ENCODE data around the gene DOCK4.

The DOCK4 gene

DNA sequence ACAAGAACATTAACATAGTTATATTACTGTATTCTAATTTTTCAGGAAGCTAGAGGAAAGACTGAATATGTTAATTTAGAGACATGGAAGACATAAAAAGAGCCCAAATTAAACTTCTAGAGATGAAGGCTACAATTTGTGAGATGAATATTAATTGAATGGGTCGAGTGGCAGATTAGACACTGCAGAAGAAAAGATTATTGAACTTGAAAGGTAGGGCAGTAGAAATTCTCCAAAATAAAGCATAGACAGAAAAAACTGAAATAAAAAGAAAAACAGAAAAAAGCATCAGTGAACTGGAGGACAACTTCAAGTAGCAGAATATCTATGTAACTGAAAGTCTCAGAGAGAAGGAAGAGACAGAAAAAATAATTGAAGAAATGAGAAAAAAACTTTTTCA lies 369.6 kb downstream of the DOCK4 start:
- H3K36me3 ChIP-seq = no peaks in the 10 kb centered on the region
- TF ChIP-seq, protein P1, sequence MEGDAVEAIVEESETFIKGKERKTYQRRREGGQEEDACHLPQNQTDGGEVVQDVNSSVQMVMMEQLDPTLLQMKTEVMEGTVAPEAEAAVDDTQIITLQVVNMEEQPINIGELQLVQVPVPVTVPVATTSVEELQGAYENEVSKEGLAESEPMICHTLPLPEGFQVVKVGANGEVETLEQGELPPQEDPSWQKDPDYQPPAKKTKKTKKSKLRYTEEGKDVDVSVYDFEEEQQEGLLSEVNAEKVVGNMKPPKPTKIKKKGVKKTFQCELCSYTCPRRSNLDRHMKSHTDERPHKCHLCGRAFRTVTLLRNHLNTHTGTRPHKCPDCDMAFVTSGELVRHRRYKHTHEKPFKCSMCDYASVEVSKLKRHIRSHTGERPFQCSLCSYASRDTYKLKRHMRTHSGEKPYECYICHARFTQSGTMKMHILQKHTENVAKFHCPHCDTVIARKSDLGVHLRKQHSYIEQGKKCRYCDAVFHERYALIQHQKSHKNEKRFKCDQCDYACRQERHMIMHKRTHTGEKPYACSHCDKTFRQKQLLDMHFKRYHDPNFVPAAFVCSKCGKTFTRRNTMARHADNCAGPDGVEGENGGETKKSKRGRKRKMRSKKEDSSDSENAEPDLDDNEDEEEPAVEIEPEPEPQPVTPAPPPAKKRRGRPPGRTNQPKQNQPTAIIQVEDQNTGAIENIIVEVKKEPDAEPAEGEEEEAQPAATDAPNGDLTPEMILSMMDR (IDR thresholded peaks at IDR 0.05; ENCODE audit: low read depth, low read length) = no peak
- DNase-seq = no peak
- H3K27me3 ChIP-seq = no peaks in the 10 kb centered on the region
- peaks cover 9% of the 10 kb centered on the region; the same call in 1 of the 2 replicates for H3K4me1 ChIP-seq
- no peak overlapping the region for H3K4me3 ChIP-seq (ENCODE audit: low read depth, low read length)
- no peaks in the 10 kb centered on the region for H3K9me3 ChIP-seq

DNA sequence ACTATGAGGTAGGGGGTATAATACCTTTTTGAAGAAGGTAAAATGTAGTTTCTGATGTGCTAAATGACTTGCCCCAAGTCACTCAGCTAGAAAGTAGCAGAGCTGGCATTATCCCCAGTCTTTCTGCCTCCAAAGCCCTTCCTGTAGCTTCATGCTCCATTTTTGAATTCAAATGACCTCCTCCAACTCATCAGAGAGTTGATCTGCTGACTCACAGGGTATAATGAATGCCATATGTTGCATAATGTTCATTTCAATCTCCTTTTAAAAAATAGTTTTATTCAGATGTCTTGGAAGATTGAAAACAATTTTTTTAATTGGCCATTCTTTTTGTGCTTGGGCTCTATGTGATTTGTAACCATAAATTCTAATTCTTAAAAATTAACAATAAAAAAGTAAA lies 371.1 kb downstream of the DOCK4 start:
- H3K9me3 ChIP-seq = no peaks in the 10 kb centered on the region
- peaks cover 9% of the 10 kb centered on the region; the same call in 1 of the 2 replicates for H3K4me1 ChIP-seq
- H3K36me3 ChIP-seq = no peaks in the 10 kb centered on the region
- no peaks in the 10 kb centered on the region for H3K27me3 ChIP-seq
- TF ChIP-seq, protein P1 (IDR thresholded peaks at IDR 0.05; ENCODE audit: low read depth, low read length) = no peak
- DNase-seq = peak; percentile 30
- H3K4me3 ChIP-seq (ENCODE audit: low read depth, low read length) = no peak overlapping the region

DNA sequence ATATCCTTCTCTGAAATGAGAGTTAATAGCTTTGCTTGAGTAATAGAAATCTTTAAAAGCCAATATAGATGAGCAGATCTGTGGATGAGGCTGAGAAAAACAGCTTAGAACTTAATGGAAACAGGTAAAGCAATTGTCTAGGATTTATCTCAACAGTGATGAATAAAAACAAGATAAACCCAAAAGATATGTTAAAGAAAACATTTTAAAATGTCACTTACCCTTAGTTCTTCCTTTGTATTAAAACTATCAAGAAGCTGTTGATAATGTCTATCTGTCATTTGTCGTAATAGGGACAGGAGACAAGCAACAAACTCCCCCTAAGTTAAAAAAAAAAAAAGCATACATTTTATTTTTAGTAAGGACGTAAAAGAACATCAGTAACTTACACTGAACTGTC lies 371.8 kb downstream of the DOCK4 start:
- H3K9me3 ChIP-seq = no peaks in the 10 kb centered on the region
- DNase-seq = no peak
- no peaks in the 10 kb centered on the region for H3K36me3 ChIP-seq

DNA sequence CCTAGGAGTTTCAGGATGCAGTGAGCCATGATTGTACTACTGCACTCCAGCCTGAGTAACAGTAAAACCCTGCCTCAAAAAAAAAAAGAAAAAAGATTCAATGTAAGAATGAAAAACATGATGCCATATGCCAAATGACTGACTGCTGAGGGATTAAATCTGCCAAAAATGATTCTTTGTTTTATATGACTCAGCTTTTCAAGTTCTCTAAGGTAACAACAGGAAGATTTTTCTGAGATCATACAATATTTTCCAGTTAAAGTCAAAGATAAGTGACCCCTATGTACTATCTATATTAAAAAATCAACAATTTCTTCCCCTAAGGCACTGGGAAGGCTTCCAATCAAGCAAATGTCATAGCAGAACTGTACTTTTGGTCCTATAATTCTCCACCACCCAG lies 372.7 kb downstream of the DOCK4 start:
- Histone ChIP-seq H3K9me3 (no peaks in the 10 kb centered on the region), H3K27me3 (no peaks in the 10 kb centered on the region), H3K4me3 (ENCODE audit: low read depth, low read length) (no peak overlapping the region), H3K36me3 (no peaks in the 10 kb centered on the region), H3K4me1 (peaks cover 9% of the 10 kb centered on the region; the same call in 1 of the 2 replicates)
- no peak for DNase-seq
- TF ChIP-seq, protein P1 (IDR thresholded peaks at IDR 0.05; ENCODE audit: low read depth, low read length) = no peak

More for the DNA sequence above, 371.8 kb downstream of the DOCK4 start:
- Histone ChIP-seq H3K27me3 (no peaks in the 10 kb centered on the region), H3K4me3 (ENCODE audit: low read depth, low read length) (no peak overlapping the region), H3K4me1 (peaks cover 9% of the 10 kb centered on the region; the same call in 1 of the 2 replicates)
- TF ChIP-seq, protein P1 (IDR thresholded peaks at IDR 0.05; ENCODE audit: low read depth, low read length) = no peak

DNA sequence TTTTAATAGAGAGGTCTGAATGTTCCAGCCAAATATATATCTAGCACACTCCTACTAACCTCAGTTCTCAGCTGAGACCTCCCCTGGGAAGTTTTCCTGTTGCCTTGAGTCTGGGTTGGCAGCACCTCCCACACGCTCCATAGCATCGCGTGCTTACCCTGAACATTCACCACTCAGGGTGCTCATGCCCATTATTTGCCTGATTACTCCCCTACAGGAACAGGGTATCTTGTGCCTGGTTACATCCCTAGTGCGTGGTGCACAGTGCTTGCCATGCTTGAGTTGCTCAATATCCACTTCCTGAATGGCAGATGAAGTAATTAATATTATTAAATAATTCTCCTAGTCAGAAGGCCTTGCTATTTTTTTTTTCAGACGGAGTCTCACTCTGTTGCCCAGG lies 374.0 kb downstream of the DOCK4 start:
- Histone ChIP-seq H3K4me1 (peaks cover 9% of the 10 kb centered on the region; the same call in 1 of the 2 replicates), H3K27me3 (no peaks in the 10 kb centered on the region), H3K9me3 (no peaks in the 10 kb centered on the region), H3K36me3 (no peaks in the 10 kb centered on the region), H3K4me3 (ENCODE audit: low read depth, low read length) (no peak overlapping the region)
- TF ChIP-seq, protein P1 (IDR thresholded peaks at IDR 0.05; ENCODE audit: low read depth, low read length) = no peak
- DNase-seq = no peak

DNA sequence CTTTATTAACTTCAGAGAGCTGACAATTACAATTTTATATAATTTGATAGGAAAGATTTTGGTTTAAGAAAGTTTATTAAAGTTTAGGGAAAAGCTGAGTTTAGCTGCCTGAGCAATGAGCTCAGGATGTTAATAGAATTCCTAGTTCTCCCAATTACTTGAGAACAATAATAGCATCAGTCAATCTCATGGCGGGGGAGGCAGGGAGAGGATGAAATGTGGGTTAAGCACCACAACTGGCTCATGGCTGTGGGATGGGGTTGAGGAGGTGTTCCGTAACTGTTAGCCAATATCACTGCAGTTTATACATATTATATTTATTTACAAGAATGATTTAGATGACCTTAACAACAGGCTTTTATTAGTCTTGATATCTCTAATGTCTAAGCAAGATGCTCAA lies 377.0 kb downstream of the DOCK4 start:
- no peak for DNase-seq
- Histone ChIP-seq H3K4me3 (ENCODE audit: low read depth, low read length) (no peak overlapping the region), H3K4me1 (peaks cover 5% of the 10 kb centered on the region; the same call in 1 of the 2 replicates), H3K36me3 (no peaks in the 10 kb centered on the region), H3K27me3 (no peaks in the 10 kb centered on the region), H3K9me3 (no peaks in the 10 kb centered on the region)
- TF ChIP-seq, protein P1 (IDR thresholded peaks at IDR 0.05; ENCODE audit: low read depth, low read length) = no peak

Data from BE2C (cell line).